ENCODE results near the gene TUBA4B. TPM values are rescaled to one million over a fixed set of nuclear protein-coding genes. Genes with fewer than 3 reads are reported as not detected.

Gene TUBA4B
- total RNA-seq, 4 donors from 2014 or later = not detected

GRCh38 chr2:219277703-219278654 is 24.9 kb downstream of the TUBA4B start:
- TF ChIP-seq POLR2A (IDR thresholded peaks at IDR 0.05) = no peak
- peak; percentile 92 to 99 (median 98) for TF ChIP-seq CTCF (IDR thresholded peaks at IDR 0.05 in 4 of 5, conservative IDR thresholded peaks at IDR 0.05 in 1 of 5)
- Histone ChIP-seq H3K27ac (peak overlapping the region; percentile 92 to 98 (median 96)), H3K4me1 (peaks cover 32 to 35% of the 10 kb centered on the region in 2 donors), H3K4me3 (peak overlapping the region; percentile 20 to 87 (median 24)), H3K27me3 (no peaks in the 10 kb centered on the region), H3K9me3 (no peaks in the 10 kb centered on the region), H3K36me3 (peaks cover 0 to 23% of the 10 kb centered on the region in 2 donors)
- DNase-seq (peak; percentile 65 to 79), ATAC-seq (peak; percentile 35 to 50)
- in situ Hi-C loops (cut with MboI; ENCODE audit: low sequenced_read_pairs in 4 of 4) (loop anchor here in 2 of 4 donors (10.0 to 25.0 kb wide), 3 partner anchors 116 to 259 kb away; partner anchors contain the start of genes CHPF (in 1 of the 2), NHEJ1 (in 1 of the 2), SLC23A3 (in 1 of the 2) and TMEM198 (in 1 of the 2)), intact Hi-C loops (cut with DNase I; ENCODE audit: low total_unique reads) (loop anchor here (1.0 to 10.0 kb wide), 4 partner anchors 16 to 993 kb away; partner anchors contain the start of gene DNPEP)

- Histone ChIP-seq H3K9me3 (no peaks in the 10 kb centered on the region), H3K4me1 (peaks cover 31 to 35% of the 10 kb centered on the region in 2 donors), H3K27ac (peak overlapping the region; percentile 92 to 98 (median 96)), H3K4me3 (peak overlapping the region; percentile 36 to 87 (median 66)), H3K36me3 (peaks cover 0 to 30% of the 10 kb centered on the region in 2 donors), H3K27me3 (no peaks in the 10 kb centered on the region)
- ATAC-seq (peak; percentile 60 to 64), DNase-seq (no peak)
- in situ Hi-C loops (cut with MboI; ENCODE audit: low sequenced_read_pairs in 4 of 4) = loop anchor here in 2 of 4 donors (10.0 to 25.0 kb wide), 3 partner anchors 116 to 259 kb away; partner anchors contain the start of genes CHPF (in 1 of the 2), NHEJ1 (in 1 of the 2), SLC23A3 (in 1 of the 2) and TMEM198 (in 1 of the 2)
- intact Hi-C loops (cut with DNase I; ENCODE audit: low total_unique reads) = loop anchor here (1.0 to 10.0 kb wide), 7 partner anchors 25 to 994 kb away; partner anchors contain the start of genes ANKZF1, ATG9A, DNPEP and NHEJ1
- TF ChIP-seq CTCF (IDR thresholded peaks at IDR 0.05 in 4 of 5, conservative IDR thresholded peaks at IDR 0.05 in 1 of 5) (no peak), POLR2A (IDR thresholded peaks at IDR 0.05) (no peak)
These were observed 25.7 kb downstream of the TUBA4B start for GRCh38 chr2:219278655-219279150.

- Histone ChIP-seq H3K9me3 (no peaks in the 10 kb centered on the region), H3K36me3 (peaks cover 3 to 36% of the 10 kb centered on the region in 2 donors), H3K27ac (peak within 1 kb of the TSS; percentile 92 to 98 (median 96)), H3K27me3 (no peaks in the 10 kb centered on the region), H3K4me1 (peaks cover 25 to 29% of the 10 kb centered on the region in 2 donors), H3K4me3 (peak within 1 kb of the TSS; percentile 57 to 87 (median 76))
- ATAC-seq = peak; percentile 80 to 84
- in situ Hi-C loops (cut with MboI; ENCODE audit: low sequenced_read_pairs in 4 of 4) = loop anchor here in 2 of 4 donors (10.0 to 25.0 kb wide), 3 partner anchors 117 to 258 kb away; partner anchors contain the start of genes CHPF (in 1 of the 2), NHEJ1 (in 1 of the 2), SLC23A3 (in 1 of the 2) and TMEM198 (in 1 of the 2)
- DNase-seq = peak; percentile 98
- peak; percentile 94 to 96 for TF ChIP-seq POLR2A (IDR thresholded peaks at IDR 0.05)
- peak in 2 of 5 experiments; percentile 13 to 30 for TF ChIP-seq CTCF (IDR thresholded peaks at IDR 0.05 in 4 of 5, conservative IDR thresholded peaks at IDR 0.05 in 1 of 5)
- intact Hi-C loops (cut with DNase I; ENCODE audit: low total_unique reads) = loop anchor here (1.0 to 10.0 kb wide), 7 partner anchors 26 to 995 kb away; partner anchors contain the start of genes ANKZF1, ATG9A, DNPEP and NHEJ1
These were observed 26.3 kb downstream of the TUBA4B start, which contains the start of gene DNAJB2 for GRCh38 chr2:219279151-219279915. TSS of gene DNAJB2 (plus strand) at chr2:219279366. CDS start at chr2:219279834, 468 bp downstream.
